ENCODE results near the gene SMIM44.

The SMIM44 gene

GRCh38 chr19:3459965-3460582, 23.2 kb downstream of the SMIM44 start:
- no peak for TF ChIP-seq CTCF (IDR thresholded peaks at IDR 0.05; ENCODE audit: insufficient read depth, low read length, poor library complexity, severe bottlenecking)
- TF ChIP-seq EZH2phosphoT487 (conservative IDR thresholded peaks at IDR 0.05; ENCODE audit: low read length), result no peak
- Histone ChIP-seq H3K27ac (ENCODE audit: low read depth, low read length) (no peak overlapping the region), H3K79me2 (ENCODE audit: insufficient read depth, low read length) (no peaks in the 10 kb centered on the region), H2AFZ (ENCODE audit: low read depth, low read length, severe bottlenecking) (no peak overlapping the region), H3K9me2 (replicated peaks; ENCODE audit: insufficient read depth, low read length) (no peaks in the 10 kb centered on the region), H3K9me3 (ENCODE audit: insufficient read depth, low read length) (no peaks in the 10 kb centered on the region), H4K20me1 (ENCODE audit: low read depth, low read length) (no peaks in the 10 kb centered on the region), H3K4me2 (ENCODE audit: low read depth, low read length, poor library complexity, severe bottlenecking) (no peak overlapping the region), H3F3A (ENCODE audit: insufficient read depth) (no peaks in the 10 kb centered on the region), H3K9ac (ENCODE audit: low read length) (no peak overlapping the region), H3K4me3 (ENCODE audit: insufficient read depth, low read length, poor library complexity, severe bottlenecking) (no peak overlapping the region), H3K27me3 (ENCODE audit: low read length) (no peaks in the 10 kb centered on the region), H3K36me3 (ENCODE audit: low read length) (no peaks in the 10 kb centered on the region)

- H3K27me3 ChIP-seq (ENCODE audit: low read length), result no peaks in the 10 kb centered on the region
- no peak overlapping the region for H3K4me3 ChIP-seq (ENCODE audit: insufficient read depth, low read length, poor library complexity, severe bottlenecking)
- H3K4me2 ChIP-seq (ENCODE audit: low read depth, low read length, poor library complexity, severe bottlenecking), result no peak overlapping the region
- TF ChIP-seq CTCF (IDR thresholded peaks at IDR 0.05; ENCODE audit: insufficient read depth, low read length, poor library complexity, severe bottlenecking), result no peak
- TF ChIP-seq EZH2phosphoT487 (conservative IDR thresholded peaks at IDR 0.05; ENCODE audit: low read length), result no peak
- H3F3A ChIP-seq (ENCODE audit: insufficient read depth), result no peaks in the 10 kb centered on the region
- H4K20me1 ChIP-seq (ENCODE audit: low read depth, low read length), result no peaks in the 10 kb centered on the region
- no peaks in the 10 kb centered on the region for H3K79me2 ChIP-seq (ENCODE audit: insufficient read depth, low read length)
- no peaks in the 10 kb centered on the region for H3K9me3 ChIP-seq (ENCODE audit: insufficient read depth, low read length)
- no peaks in the 10 kb centered on the region for H3K9me2 ChIP-seq (replicated peaks; ENCODE audit: insufficient read depth, low read length)
- no peak overlapping the region for H3K9ac ChIP-seq (ENCODE audit: low read length)
- no peak overlapping the region for H3K27ac ChIP-seq (ENCODE audit: low read depth, low read length)
- H3K36me3 ChIP-seq (ENCODE audit: low read length), result no peaks in the 10 kb centered on the region
- no peak overlapping the region for H2AFZ ChIP-seq (ENCODE audit: low read depth, low read length, severe bottlenecking)
Observed at GRCh38 chr19:3459089-3459881, 24.0 kb downstream of the SMIM44 start.

GRCh38 chr19:3458229-3459088, 24.8 kb downstream of the SMIM44 start:
- TF ChIP-seq EZH2phosphoT487 (conservative IDR thresholded peaks at IDR 0.05; ENCODE audit: low read length) (no peak), CTCF (IDR thresholded peaks at IDR 0.05; ENCODE audit: insufficient read depth, low read length, poor library complexity, severe bottlenecking) (no peak)
- H4K20me1 ChIP-seq (ENCODE audit: low read depth, low read length), result no peaks in the 10 kb centered on the region
- no peaks in the 10 kb centered on the region for H3K79me2 ChIP-seq (ENCODE audit: insufficient read depth, low read length)
- H3K9me3 ChIP-seq (ENCODE audit: insufficient read depth, low read length), result no peaks in the 10 kb centered on the region
- H3K27ac ChIP-seq (ENCODE audit: low read depth, low read length), result no peak overlapping the region
- no peaks in the 10 kb centered on the region for H3K9me2 ChIP-seq (replicated peaks; ENCODE audit: insufficient read depth, low read length)
- no peak overlapping the region for H2AFZ ChIP-seq (ENCODE audit: low read depth, low read length, severe bottlenecking)
- no peaks in the 10 kb centered on the region for H3F3A ChIP-seq (ENCODE audit: insufficient read depth)
- H3K27me3 ChIP-seq (ENCODE audit: low read length), result no peaks in the 10 kb centered on the region
- H3K9ac ChIP-seq (ENCODE audit: low read length), result no peak overlapping the region
- H3K4me2 ChIP-seq (ENCODE audit: low read depth, low read length, poor library complexity, severe bottlenecking), result no peak overlapping the region
- H3K36me3 ChIP-seq (ENCODE audit: low read length), result no peaks in the 10 kb centered on the region
- no peak overlapping the region for H3K4me3 ChIP-seq (ENCODE audit: insufficient read depth, low read length, poor library complexity, severe bottlenecking)
